ENCODE measurements around the gene GRIK2.

The GRIK2 gene

DNA sequence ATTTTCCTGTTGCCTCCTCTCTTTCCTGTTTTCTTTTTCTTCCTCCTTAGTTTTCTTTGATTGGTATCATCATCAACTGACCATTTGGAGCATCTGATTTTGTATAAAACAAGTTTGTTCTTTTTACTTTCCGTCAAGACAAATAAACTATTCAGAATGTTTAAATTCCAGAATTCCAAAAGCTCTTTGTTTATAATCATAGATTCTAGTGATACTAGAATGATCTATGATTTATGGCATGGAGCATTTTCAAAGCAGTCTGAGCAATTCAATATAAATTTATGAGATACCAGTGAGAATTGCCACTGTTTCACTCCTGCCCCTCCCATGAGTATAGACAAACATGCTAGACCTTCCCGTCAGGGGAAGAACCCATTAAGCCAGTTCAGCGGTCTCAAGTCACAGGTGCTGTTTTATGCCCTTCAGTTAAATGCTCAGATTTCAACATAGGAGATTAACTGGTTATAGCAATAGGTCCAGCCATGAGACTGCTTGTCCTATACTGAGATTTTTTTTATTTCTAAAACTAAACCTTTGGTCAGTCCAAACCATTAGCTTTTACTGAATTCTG lies 60.7 kb downstream of the GRIK2 start:
- no peak for DNase-seq (ENCODE audit: low read depth)

DNA sequence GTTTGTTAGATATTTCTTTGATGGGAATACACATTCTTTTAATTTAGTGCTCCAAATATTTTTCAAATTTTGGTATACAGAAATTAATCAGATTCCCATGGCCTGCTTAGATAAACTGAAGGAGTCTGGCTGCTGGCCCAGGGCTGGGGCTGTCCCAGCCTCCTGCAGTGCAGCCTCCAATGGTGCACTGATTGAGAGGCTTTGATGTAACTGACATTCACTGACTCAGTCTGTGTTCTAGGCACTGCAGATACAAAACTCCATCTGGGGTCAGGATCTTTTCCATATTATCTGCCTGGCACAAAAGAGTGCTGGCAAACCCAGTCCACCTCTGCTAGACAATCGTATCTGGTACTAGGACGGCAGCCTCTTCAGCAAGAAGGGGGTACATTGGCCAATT lies 64.8 kb downstream of the GRIK2 start:
- DNase-seq (ENCODE audit: low read depth) = no peak

DNA sequence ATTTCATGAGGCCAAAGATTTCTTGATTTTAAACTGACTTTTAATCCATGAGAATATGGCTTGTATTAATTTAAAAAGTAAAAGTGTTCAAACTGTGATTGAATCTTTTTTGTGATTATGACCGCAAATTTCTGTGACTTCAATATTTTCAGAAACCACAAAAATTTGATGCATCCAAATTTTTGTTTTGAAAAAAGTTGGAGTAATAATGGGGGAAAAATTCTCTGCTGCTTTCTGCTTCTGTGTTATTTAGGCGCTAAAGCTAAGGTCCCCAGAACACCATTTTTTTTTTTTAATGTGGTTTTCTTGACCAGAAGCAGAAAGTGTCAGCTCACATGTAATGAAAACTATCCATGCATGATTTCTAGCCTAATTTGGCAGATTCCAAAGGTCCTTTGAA lies 65.3 kb downstream of the GRIK2 start:
- no peak for DNase-seq (ENCODE audit: low read depth)

DNA sequence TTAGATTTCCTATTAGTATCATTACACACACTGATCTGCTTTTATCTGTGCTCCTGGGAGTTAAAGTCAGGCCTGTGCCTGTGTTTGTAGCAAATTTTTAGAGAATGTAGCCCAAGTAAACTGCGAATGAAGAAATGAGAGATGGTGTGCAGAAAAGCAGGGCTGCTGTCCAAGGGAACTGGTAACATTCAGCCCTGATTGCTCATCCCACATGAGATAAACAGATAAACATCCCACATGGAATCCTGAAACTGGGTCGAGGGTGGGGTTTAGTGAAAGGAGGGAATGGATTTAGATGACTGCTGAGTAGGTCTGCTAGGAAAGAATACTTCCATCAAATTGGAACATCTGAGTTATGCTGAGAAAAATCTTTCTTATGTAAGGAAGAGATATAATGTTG lies 69.1 kb downstream of the GRIK2 start:
- DNase-seq (ENCODE audit: low read depth) = no peak

DNA sequence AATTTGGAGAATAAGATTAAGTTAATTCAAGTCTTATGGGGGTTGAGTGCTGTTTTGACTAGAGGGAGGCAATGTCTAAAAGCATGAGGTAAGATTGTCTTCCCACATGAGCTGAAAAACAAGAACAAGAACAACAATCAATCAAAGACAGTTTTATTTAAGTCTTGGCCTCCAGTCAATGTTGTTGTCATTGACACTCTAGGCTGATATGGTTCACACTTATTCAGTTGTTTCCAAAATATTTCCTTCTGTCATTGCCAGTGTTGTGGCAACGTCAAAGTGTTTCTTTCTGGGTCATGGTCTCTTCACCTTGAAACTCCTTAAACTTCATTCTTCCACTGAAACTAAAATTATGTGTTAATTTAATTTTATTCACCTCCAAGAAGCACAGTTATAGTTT lies 72.4 kb downstream of the GRIK2 start:
- no peak for DNase-seq (ENCODE audit: low read depth)

DNA sequence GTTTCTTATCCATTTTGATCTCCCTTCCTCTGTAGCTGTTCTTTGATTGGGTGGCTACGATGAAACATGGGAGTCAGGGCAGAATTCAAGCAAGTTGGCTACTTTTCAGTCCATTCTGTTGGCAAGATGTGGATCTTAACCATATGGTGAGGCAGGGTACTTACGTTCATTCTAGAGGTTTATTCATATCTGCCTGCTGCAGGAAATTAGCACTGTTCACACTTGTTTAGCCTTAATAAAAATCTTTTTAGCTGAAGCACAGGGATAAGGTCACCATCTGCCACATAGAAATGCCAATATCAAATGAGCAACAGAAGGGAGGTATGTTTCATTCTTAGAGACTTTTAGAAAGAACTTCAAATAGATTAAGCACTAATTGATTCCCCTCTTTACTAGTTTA lies 83.9 kb downstream of the GRIK2 start:
- DNase-seq (ENCODE audit: low read depth) = no peak

DNA sequence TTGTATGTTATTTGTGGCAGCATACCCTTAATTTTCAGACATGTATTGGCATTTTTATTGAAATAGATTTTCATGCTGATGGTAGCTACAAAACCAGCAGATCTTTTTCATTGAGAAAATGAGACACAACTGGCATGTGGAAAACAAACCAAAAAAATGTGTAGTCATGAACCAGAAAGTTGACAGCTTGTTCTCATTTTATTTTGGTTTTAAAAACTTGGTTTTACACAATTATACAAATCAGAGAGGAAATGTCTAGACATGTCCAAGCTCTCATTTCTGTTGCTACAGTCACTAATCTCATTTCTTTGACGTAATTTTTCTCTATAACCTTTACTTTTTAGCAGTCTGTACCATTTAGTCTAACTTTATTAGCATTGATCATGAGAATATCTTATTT lies 85.4 kb downstream of the GRIK2 start:
- no peak for DNase-seq (ENCODE audit: low read depth)

DNA sequence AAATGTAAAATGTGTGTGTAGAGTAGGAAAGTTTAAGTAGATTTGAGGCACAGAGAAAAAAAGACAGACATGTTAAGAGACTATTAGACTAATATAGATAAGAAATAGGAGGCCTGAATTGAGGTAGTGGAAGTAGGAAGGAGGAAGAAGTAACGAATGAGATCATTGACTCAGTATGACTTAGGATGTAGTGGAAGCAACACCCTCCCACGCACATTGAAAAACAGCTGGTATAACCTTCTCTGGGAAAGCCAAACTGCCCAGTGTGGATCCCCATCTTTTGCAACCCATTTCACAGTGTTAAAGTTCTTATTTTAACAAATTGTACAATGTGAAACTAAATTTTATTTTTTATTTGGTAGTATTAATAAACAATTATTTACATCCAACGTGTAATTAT lies 89.1 kb downstream of the GRIK2 start:
- no peak for DNase-seq (ENCODE audit: low read depth)

DNA sequence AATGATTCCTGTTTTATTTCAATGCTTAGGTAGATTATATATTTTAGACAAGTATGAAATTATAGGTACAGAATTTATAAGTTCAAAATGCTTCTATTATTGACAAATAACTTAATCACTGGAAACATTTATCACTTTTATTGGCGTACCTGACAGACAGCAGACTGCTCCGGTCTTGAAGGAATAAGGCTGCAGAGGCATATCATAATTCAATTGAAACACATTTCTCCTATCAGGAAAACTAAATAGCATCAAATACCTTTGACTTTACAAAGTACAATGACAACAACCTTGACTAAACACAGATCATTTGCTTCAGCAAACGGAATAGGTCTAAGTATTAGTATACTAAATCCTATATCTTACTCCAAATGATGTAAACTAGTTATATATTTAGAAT lies 91.3 kb downstream of the GRIK2 start:
- DNase-seq (ENCODE audit: low read depth) = no peak

DNA sequence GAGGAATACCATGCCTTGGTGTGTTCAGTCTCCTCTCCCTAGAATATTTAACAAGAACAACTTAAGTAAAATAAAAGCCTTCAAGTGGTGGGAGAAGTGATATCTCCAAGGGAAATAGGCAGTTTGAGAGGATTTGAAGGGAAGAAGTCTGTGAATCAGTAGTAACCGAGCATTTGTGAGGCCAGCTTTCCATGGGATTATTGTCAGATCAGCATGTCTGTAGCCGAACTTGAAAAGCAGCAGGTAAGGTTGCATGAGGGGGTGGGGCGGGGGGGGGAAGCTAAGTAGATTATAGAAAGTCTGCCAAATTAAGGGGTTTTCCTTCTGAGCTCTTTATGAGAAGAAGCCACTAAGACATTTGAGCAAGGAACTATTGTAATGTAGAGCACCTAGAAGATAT lies 92.6 kb downstream of the GRIK2 start:
- no peak for DNase-seq (ENCODE audit: low read depth)

DNA sequence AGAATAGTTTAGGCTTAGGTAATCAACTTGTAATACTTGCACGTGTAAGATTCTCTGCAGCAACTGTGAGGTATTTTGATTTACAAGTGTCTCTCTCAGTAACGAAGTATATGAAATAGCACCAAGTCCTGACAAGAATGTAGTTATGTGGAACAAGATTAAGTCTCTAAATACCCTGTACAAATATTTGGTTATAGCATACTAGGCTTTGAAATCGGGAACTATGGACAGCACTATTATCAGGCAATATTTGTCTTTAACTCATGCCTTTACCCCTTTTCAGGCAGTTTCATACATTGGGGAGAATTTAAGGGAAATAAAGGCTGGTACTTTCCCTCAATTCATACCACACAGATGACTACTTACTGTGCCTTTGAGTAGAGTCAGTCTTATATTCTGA lies 93.2 kb downstream of the GRIK2 start:
- DNase-seq (ENCODE audit: low read depth) = no peak

DNA sequence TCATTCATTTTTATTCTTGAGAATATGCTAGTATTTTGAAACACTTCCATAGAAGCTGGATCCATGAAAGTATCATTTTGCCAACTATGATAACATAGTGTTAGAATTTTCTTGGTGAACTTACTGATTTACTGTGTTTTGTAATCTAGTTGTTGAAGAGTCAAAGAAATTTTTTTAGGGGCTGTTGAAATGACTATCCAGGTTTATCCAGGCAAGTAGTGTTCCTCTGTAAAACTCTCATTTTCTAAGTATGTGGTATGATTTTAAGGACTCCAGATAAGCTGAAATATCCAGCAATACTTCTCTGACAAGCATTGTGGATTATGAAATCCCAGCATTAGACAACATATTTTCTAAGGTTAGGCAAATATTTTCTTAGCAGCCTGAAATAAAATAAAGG lies 95.9 kb downstream of the GRIK2 start:
- no peak for DNase-seq (ENCODE audit: low read depth)

DNA sequence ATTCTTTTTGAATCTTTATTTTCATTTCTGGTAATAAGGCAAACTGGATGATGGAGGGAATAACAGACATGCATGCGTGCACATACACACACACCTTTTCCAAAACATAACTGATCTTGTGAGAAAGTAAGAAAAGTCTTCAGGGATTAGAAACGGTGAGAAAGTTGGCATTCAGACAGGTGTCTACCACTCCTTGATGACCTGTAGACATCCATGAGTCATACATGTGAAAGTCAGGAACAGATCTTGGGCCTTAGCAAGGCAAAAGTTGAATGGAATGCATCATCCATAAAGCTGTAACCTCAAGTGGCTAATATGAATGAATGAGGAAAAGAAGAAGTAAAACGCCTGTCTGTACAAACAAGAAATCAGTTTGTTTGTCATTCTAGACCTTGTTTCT lies 97.3 kb downstream of the GRIK2 start:
- DNase-seq (ENCODE audit: low read depth) = no peak

DNA sequence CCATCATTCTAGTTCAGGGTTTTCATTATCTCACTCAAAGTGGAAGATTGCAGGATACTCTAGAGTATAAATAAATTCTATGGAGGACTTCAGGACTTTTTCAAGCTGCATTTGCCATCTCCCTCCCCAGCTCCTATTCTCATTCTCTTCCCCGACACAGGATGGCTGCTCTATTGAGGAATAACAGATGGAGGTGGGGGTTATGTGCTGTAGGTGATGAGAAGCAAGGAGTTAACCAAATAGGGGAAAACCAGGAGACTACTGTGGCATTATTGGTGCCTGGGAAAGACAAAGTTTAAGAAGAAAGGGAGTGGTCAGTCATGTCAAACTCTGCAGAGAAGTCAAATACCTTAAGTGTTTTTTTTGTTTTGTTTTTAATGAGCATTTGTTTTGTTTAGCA lies 109.3 kb downstream of the GRIK2 start:
- no peak for DNase-seq (ENCODE audit: low read depth)

DNA sequence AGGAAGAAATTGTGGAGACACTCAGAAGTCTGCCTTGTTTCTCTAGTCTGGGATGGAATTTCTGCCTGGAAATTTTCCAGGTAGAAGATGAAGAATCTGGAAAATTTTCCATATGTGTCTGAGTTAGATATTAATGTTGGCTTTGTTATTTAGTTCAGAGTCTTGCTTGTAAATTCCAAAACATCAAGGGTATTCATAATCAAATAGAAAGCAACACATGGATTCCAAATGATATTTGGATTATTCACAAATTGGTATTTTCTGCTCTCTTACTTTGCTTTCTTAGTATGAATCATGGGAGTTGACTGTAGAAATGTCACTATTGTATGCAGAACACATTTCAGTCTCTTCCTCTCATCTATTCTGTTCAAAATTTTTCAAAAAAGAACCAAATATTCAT lies 116.0 kb downstream of the GRIK2 start:
- no peak for DNase-seq (ENCODE audit: low read depth)

DNA sequence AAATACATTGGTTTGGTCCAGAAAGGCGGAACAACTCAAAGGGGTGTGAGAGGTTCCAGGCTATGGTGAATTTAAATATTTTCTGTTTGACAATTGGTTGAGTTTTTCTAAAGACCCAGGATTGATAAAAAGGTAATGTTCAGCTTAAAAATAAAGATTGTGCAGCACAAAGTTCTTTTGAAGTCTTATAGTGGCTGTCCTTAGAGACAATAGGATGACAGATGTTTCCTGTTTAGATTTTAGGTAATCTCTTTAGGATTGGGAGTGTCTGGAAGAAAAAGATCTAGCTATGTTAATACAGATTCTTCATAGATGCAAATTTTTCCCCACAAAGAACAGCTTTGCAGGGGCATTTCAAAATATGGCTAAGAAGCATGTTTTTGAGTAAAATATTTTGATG lies 119.7 kb downstream of the GRIK2 start:
- DNase-seq (ENCODE audit: low read depth) = no peak

DNA sequence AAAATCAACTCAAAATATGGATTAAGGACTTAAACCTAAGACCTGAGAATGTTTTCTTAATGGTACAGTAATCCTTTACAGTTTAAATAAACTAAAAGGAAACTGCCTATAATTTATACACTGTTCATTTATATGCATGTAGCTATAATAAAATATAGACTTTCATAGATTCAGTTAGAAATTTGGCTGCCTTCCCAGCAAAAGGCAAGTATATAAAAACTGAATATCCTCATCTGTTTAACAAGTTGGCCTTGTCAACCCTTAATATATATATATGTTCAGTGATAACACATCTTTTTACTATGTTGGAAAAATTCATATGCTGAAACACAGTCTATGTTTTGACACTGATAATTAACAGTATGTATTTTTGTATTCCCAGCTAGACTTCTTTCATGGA lies 123.1 kb downstream of the GRIK2 start:
- DNase-seq (ENCODE audit: low read depth) = no peak

DNA sequence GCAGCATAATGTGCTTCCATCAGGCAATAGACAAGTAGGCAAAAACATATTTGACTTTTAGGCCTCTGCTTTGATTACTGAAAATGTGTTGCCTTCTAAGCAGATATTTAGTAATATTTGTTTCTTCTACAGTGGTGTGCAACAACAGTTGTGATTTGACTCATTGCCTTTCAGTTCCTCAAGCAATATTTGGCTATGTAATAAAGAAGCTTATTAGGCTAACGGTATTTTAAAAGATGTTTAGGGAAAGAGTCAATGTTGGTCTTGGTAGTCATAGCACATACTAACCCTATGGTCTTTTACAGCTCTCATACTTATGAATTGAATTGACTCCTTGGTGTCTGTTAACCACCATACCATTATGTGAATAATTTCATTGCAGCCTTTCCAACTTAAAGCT lies 124.1 kb downstream of the GRIK2 start:
- DNase-seq (ENCODE audit: low read depth) = no peak

DNA sequence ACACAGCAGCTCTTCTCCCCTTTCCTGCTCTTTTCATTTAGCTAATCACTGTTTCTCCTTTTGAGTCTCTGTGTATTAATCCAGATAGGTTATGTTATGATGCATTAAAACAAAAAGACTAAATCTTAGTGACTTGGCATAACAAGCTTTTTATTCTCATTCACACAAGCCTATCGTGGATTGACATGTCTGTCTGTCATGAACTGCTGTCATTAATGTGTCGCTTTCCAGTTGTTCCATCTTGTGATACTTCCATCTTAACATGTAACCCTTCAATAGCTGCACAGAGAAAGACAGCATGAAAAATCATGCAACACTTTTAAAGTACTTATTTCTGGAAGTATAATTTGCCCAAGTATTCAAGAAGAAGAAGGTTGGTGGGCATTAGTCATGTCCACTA lies 128.7 kb downstream of the GRIK2 start:
- DNase-seq (ENCODE audit: low read depth) = no peak

DNA sequence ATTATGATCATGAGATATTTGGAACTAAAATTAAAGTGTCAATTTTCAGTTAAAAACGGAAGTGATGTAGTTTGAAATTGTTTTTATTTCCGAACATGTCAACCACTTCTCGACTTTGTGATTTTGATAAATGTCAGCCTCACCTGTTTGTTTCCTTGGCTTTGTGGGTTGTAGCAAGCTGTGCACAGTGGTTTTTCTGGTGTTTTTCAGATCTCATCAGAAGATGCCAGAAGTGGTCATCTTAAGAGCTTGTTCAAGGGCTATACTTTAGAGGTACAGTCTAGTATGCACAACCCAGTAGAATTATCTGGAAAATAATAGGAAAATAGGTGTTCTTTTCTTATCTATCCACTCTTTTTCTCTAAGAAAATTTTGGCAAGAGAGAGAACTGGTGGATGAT lies 134.0 kb downstream of the GRIK2 start:
- DNase-seq (ENCODE audit: low read depth) = no peak

DNA sequence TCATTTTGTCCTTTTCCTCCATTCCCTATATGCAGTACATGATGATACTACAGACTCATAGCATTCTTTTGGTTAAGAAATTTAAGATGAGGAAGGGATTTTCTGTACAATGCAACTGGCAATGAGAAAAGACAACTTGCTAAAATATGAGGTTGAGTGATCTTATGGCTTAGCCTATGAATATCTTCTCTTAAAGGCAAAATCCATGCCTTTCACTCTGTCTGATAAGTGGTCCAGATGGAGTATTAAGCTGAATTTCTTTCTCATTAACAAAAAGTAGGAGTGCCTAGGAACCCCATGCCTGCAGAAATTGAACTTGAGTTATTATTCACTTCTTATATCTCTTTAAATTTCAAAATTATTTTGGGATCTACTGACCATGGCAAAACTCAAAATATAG lies 135.3 kb downstream of the GRIK2 start:
- DNase-seq (ENCODE audit: low read depth) = no peak

DNA sequence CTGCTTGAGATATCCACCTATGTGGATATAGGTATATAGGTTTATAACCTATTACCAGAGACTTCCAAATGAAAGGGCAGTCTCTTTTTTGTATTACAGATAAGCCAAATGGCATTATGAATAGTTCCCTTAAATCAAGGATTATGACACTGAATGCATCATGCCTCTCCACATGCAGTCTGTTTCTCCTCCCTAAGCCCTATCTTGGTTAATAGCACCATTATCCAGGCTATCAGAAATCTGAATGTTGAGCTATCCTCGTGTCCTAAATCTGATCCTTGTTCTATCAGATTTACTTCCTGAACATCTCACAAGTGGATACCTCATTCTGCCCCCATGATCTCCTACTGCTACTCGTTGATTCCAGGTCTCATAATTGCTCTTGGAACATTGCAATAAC lies 138.0 kb downstream of the GRIK2 start:
- DNase-seq (ENCODE audit: low read depth) = no peak

DNA sequence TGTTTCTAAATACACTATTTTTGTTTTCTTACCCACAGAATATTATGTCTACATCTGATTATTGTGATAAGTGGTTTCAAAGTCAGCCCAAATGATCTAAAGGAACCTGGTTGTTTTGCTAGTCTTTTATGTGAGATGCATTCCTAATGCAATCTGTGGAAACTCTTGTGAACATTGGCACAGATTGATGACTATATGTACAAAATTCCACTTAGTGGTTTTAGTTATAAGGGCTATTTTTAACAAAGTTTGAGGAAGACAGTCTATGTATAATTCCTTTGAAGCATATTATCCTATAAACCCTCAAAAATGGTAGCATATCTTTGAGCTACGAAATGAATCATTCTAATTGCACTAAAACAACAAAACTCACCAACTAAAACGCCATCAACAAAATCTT lies 140.9 kb downstream of the GRIK2 start:
- no peak for DNase-seq (ENCODE audit: low read depth)

DNA sequence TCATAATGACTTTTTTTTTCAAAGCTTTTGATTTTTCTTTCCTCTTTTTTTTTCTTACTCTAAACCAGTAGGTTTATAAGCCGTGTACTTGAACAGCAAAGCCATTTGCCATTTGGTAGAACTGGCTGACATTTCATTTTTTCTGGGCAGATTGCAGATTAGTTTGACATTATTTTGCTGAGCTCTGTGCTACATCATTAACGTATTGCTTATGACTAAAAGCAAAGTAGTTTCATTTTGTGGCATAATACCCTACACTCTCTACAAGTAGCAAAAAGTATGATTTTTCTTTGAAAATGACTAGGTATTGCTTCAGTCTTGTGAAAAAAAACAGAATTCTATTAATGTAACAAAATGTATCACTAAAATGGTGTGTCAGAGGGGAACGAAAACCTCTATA lies 141.3 kb downstream of the GRIK2 start:
- DNase-seq (ENCODE audit: low read depth) = no peak

DNA sequence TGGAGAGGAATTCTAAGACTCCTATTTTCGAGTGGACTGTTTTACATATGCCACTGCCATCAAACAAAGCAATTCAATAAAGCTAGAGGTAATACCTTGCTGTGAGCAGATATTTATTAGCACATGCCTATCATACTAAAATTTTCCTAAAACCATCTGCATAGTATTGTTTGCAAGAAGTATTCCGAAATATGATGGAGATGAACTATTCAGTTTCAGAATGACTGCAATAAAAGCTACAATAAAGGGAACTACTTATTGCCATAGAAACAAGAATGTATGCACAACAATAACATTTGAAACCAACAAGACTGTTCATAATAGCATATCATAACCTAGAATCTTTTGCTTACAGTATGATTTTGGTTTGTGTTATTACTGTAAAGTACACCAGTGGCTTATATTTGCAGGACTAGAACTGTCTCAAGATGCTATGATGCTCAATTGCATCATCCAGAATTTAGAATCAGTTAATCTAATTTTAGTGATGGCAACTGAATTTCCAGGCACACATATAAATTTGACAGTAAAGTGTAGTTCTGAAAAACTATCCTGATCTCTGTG lies 144.3 kb downstream of the GRIK2 start:
- no peak for DNase-seq (ENCODE audit: low read depth)

All from T-helper 22 cell (primary cell).